Breast epithelium (tissue), 4 donors: ENCODE results near the gene GUCY2D. TPM values are rescaled to one million over a fixed set of nuclear protein-coding genes. Genes with fewer than 3 reads are reported as not detected.
"Not testable (repeated sequence)": the region's sequence is repeated elsewhere in the genome, so short reads cannot be mapped to it uniquely, and the experiment has no call there.

Source experiments
- DNase-seq, 2 donors: peaks; one replicate each; pipeline ENCODE4 v3.0.0-alpha.2; 2019; ENCODE audit warnings: low spot score in 2 of 2
- H3K27ac ChIP-seq, 2 donors: fragments of 200-600 bp; sonication (generic) in 1 of 2; one replicate each; pipeline ENCODE4 v1.5.1; 2016 to 2019; ENCODE audit warnings: mild to moderate bottlenecking in 1 of 2
- H3K27me3 ChIP-seq, 2 donors: fragments of 200-600 bp; sonication (generic) in 1 of 2; one replicate each; pipeline versions ENCODE4 v1.5.1 to v1.6.0; 2017 to 2019; ENCODE audit warnings: control low read depth in 1 of 2, mild to moderate bottlenecking in 1 of 2
- H3K36me3 ChIP-seq: fragments of 200-600 bp; one replicate; pipeline ENCODE4 v1.5.1; 2019
- H3K4me1 ChIP-seq, 2 donors: fragments of 200-600 bp; sonication (generic); one replicate each; pipeline ENCODE4 v1.5.1; 2016 to 2019; ENCODE audit warnings: control low read depth in 1 of 2
- H3K4me3 ChIP-seq, 3 donors: fragments of 200-600 bp; sonication (generic); 1 replicate in 2 of 3; 2 replicates in 1 of 3; pipeline ENCODE4 v1.5.1; 2016 to 2019; ENCODE audit warnings: mild to moderate bottlenecking in 3 of 3, moderate library complexity in 2 of 3
- H3K9me3 ChIP-seq, 2 donors: fragments of 200-600 bp; sonication (generic) in 1 of 2; one replicate each; pipeline ENCODE4 v1.5.1; 2016 to 2019; ENCODE audit warnings: control low read depth in 1 of 2
- CTCF ChIP-seq, 3 donors: fragments of 450-650 bp; IDR thresholded peaks; one replicate each; pipeline ENCODE4 v1.5.1; 2016 to 2017; ENCODE audit warnings: antibody characterized with exemption in 3 of 3, mild to moderate bottlenecking in 3 of 3, moderate library complexity in 3 of 3
- POLR2A ChIP-seq: fragments of 450-650 bp; IDR thresholded peaks from one replicate; pipeline ENCODE4 v1.6.1; 2016; ENCODE audit warnings: antibody characterized with exemption, mild to moderate bottlenecking, moderate library complexity
- POLR2AphosphoS5 ChIP-seq, 3 donors: sonication (generic); formaldehyde crosslinking; IDR thresholded peaks; one replicate each; pipeline ENCODE4 v1.6.1; 2017; ENCODE audit warnings: antibody characterized with exemption in 3 of 3
- intact Hi-C: fragments of 100-400 bp; cut with DNase I; formaldehyde crosslinking; loops from one replicate; pipeline ENCODE4 v1.15.1; 2023; ENCODE audit warnings: low total_unique reads
- total RNA-seq, 3 donors: library from RNA; depleted of rRNA; stranded (reverse); fragments of >200 nt; gene quantifications; one replicate each; pipeline ENCODE4 v1.1.0, GENCODE V29; 2016

The GUCY2D gene
- total RNA-seq, 3 donors from 2014 or later = 0.15 TPM; not detected in 2

GRCh38 chr17:8056976-8057625 lies 54.7 kb downstream of the GUCY2D start:
- no peak for TF ChIP-seq CTCF (IDR thresholded peaks at IDR 0.05)
- Histone ChIP-seq H3K9me3 (no peaks in the 10 kb centered on the region), H3K4me3 (no peak overlapping the region), H3K36me3 (no peaks in the 10 kb centered on the region), H3K4me1 (no peaks in the 10 kb centered on the region), H3K27ac (no peak overlapping the region), H3K27me3 (peaks cover 0 to 22% of the 10 kb centered on the region in 2 donors)
- intact Hi-C loops = no loop called here
- no peak for DNase-seq

GRCh38 chr17:8057691-8058114 lies 55.3 kb downstream of the GUCY2D start:
- Histone ChIP-seq H3K4me3 (no peak overlapping the region), H3K4me1 (no peaks in the 10 kb centered on the region), H3K9me3 (no peaks in the 10 kb centered on the region), H3K27ac (no peak overlapping the region), H3K27me3 (peaks cover 0 to 28% of the 10 kb centered on the region in 2 donors), H3K36me3 (no peaks in the 10 kb centered on the region)
- intact Hi-C loops = no loop called here
- DNase-seq = no peak
- TF ChIP-seq POLR2AphosphoS5 (IDR thresholded peaks at IDR 0.05) (no peak), CTCF (IDR thresholded peaks at IDR 0.05) (peak; percentile 60 to 78 (median 78))

GRCh38 chr17:8059131-8059530 lies 56.7 kb downstream of the GUCY2D start:
- H3K27ac ChIP-seq = no peak overlapping the region
- no peaks in the 10 kb centered on the region for H3K4me1 ChIP-seq
- DNase-seq = no peak
- H3K36me3 ChIP-seq = no peaks in the 10 kb centered on the region
- peaks cover 4 to 42% of the 10 kb centered on the region in 2 donors for H3K27me3 ChIP-seq
- no peaks in the 10 kb centered on the region for H3K9me3 ChIP-seq
- TF ChIP-seq POLR2A (no peak), POLR2AphosphoS5 (IDR thresholded peaks at IDR 0.05) (no peak), CTCF (IDR thresholded peaks at IDR 0.05) (no peak)
- no peak overlapping the region for H3K4me3 ChIP-seq
- intact Hi-C loops = no loop called here

- intact Hi-C loops = no loop called here
- H3K27me3 ChIP-seq = peaks cover 4 to 43% of the 10 kb centered on the region in 2 donors
These were observed 57.9 kb downstream of the GUCY2D start for GRCh38 chr17:8060274-8060673.

GRCh38 chr17:8061851-8062250 lies 59.4 kb downstream of the GUCY2D start:
- H3K4me1 ChIP-seq, H3K27ac ChIP-seq, intact Hi-C loops, H3K9me3 ChIP-seq, DNase-seq, H3K36me3 ChIP-seq, H3K4me3 ChIP-seq: not testable (repeated sequence)
- peaks cover 4 to 43% of the 10 kb centered on the region in 2 donors for H3K27me3 ChIP-seq

More at GRCh38 chr17:8060274-8060673, 57.9 kb downstream of the GUCY2D start:
- no peak overlapping the region for H3K27ac ChIP-seq
- no peak overlapping the region for H3K4me3 ChIP-seq
- TF ChIP-seq CTCF (IDR thresholded peaks at IDR 0.05) (peak; percentile 80 to 83 (median 81)), POLR2AphosphoS5 (IDR thresholded peaks at IDR 0.05) (no peak)
- peak in 1 of 2 donors; percentile 64 for DNase-seq
- H3K9me3 ChIP-seq = no peaks in the 10 kb centered on the region
- H3K4me1 ChIP-seq = no peaks in the 10 kb centered on the region
- H3K36me3 ChIP-seq = no peaks in the 10 kb centered on the region

- H3K27me3 ChIP-seq = peaks cover 4 to 43% of the 10 kb centered on the region in 2 donors
- intact Hi-C loops = no loop called here
- TF ChIP-seq POLR2A (no peak), CTCF (IDR thresholded peaks at IDR 0.05) (no peak), POLR2AphosphoS5 (IDR thresholded peaks at IDR 0.05) (no peak)
- DNase-seq = no peak
- no peaks in the 10 kb centered on the region for H3K36me3 ChIP-seq
- no peaks in the 10 kb centered on the region for H3K4me1 ChIP-seq
- peak overlapping the region in 1 of 3 donors; percentile 13 for H3K4me3 ChIP-seq
- H3K27ac ChIP-seq = no peak overlapping the region
- H3K9me3 ChIP-seq = no peaks in the 10 kb centered on the region
These were observed 60.0 kb downstream of the GUCY2D start for GRCh38 chr17:8062435-8062806.
